ENCODE results near the gene SLC46A2. TPM values are rescaled to one million over a fixed set of nuclear protein-coding genes. Genes with fewer than 3 reads are reported as not detected.

Gene SLC46A2
- total and polyA plus RNA-seq, 2 experiments from 2014 or later: 0.11 TPM; not detected in 1

GRCh38 chr9:112850840-112851239 lies 39.8 kb downstream of the SLC46A2 start:
- DNase-seq (ENCODE audit: low spot score) (no peak), ATAC-seq (no peak)
- H3K79me2 ChIP-seq (replicated peaks; ENCODE audit: insufficient read depth): no peaks in the 10 kb centered on the region
- H3F3A ChIP-seq (replicated peaks; ENCODE audit: low read depth): no peaks in the 10 kb centered on the region
- Mint-ChIP-seq H3K4me3 (no peak overlapping the region), H3K27ac (no peak overlapping the region), H3K9me3 (no peaks in the 10 kb centered on the region), H3K27me3 (ENCODE audit: insufficient read depth, low read depth, poor library complexity) (peaks cover under 1% of the 10 kb centered on the region), H3K36me3 (ENCODE audit: low read depth) (peaks cover 2% of the 10 kb centered on the region; the same call in 1 of the 3 replicates), H3K4me1 (peaks cover 36% of the 10 kb centered on the region)
- H3K27ac ChIP-seq (ENCODE audit: low read depth): no peak overlapping the region
- peaks cover 25% of the 10 kb centered on the region for H3K4me1 ChIP-seq (ENCODE audit: insufficient read depth)
- H3K4me2 ChIP-seq: no peak overlapping the region
- H3K36me3 ChIP-seq (ENCODE audit: insufficient read depth): no peaks in the 10 kb centered on the region
- no peak overlapping the region for H2AFZ ChIP-seq
- H3K27me3 ChIP-seq (ENCODE audit: insufficient read depth): no peaks in the 10 kb centered on the region
- H4K20me1 ChIP-seq (replicated peaks; ENCODE audit: insufficient read depth): no peaks in the 10 kb centered on the region; the same call in 1 of the 2 replicates
- no peak overlapping the region for H3K4me3 ChIP-seq
- H3K9me2 ChIP-seq (ENCODE audit: insufficient read depth): no peaks in the 10 kb centered on the region
- no peak for TF ChIP-seq REST (IDR thresholded peaks at IDR 0.05; ENCODE audit: unreplicated experiment)
- TF ChIP-seq NANOG (IDR thresholded peaks at IDR 0.05; ENCODE audit: borderline replicate concordance): no peak
- TF ChIP-seq POLR2AphosphoS5 (IDR thresholded peaks at IDR 0.05; ENCODE audit: low read depth): no peak
- TF ChIP-seq JUNB (IDR thresholded peaks at IDR 0.05; ENCODE audit: unreplicated experiment): no peak
- no peak for TF ChIP-seq ZNF114 (CRISPR knock-in tag; IDR thresholded peaks at IDR 0.05)
- no peak for TF ChIP-seq ZNF331 (CRISPR knock-in tag; IDR thresholded peaks at IDR 0.05; ENCODE audit: low read depth)
- no peak for TF ChIP-seq EZH2phosphoT487 (IDR thresholded peaks at IDR 0.05; ENCODE audit: unreplicated experiment)

- no peaks in the 10 kb centered on the region for H3K27me3 ChIP-seq (ENCODE audit: insufficient read depth)
- peaks cover 2% of the 10 kb centered on the region; the same call in 1 of the 3 replicates for H3K36me3 Mint-ChIP-seq (ENCODE audit: low read depth)
- H3K79me2 ChIP-seq (replicated peaks; ENCODE audit: insufficient read depth): no peaks in the 10 kb centered on the region
- H4K20me1 ChIP-seq (replicated peaks; ENCODE audit: insufficient read depth): no peaks in the 10 kb centered on the region; the same call in 1 of the 2 replicates
- H3K36me3 ChIP-seq (ENCODE audit: insufficient read depth): no peaks in the 10 kb centered on the region
- H3F3A ChIP-seq (replicated peaks; ENCODE audit: low read depth): no peaks in the 10 kb centered on the region
- TF ChIP-seq CREB1 (CRISPR knock-in tag; IDR thresholded peaks at IDR 0.05; ENCODE audit: low read depth) (no peak), POLR2AphosphoS5 (IDR thresholded peaks at IDR 0.05; ENCODE audit: low read depth) (no peak), STAT1 (IDR thresholded peaks at IDR 0.05; ENCODE audit: unreplicated experiment) (no peak), ZNF114 (CRISPR knock-in tag; IDR thresholded peaks at IDR 0.05) (no peak), EZH2 (IDR thresholded peaks at IDR 0.05; ENCODE audit: low read depth, unreplicated experiment) (no peak), JUNB (IDR thresholded peaks at IDR 0.05; ENCODE audit: unreplicated experiment) (no peak)
- H3K27ac Mint-ChIP-seq: no peak overlapping the region
- H3K27me3 Mint-ChIP-seq (ENCODE audit: insufficient read depth, low read depth, poor library complexity): no peaks in the 10 kb centered on the region
- no peaks in the 10 kb centered on the region for H3K9me2 ChIP-seq (ENCODE audit: insufficient read depth)
- H2AFZ ChIP-seq: no peak overlapping the region
- DNase-seq (ENCODE audit: low spot score) (no peak), ATAC-seq (no peak)
- no peak overlapping the region for H3K4me2 ChIP-seq
- H3K27ac ChIP-seq (ENCODE audit: low read depth): no peak overlapping the region
- no peak overlapping the region for H3K4me3 Mint-ChIP-seq
- no peaks in the 10 kb centered on the region for H3K9me3 Mint-ChIP-seq
- no peak overlapping the region for H3K4me3 ChIP-seq
- H3K4me1 ChIP-seq (ENCODE audit: insufficient read depth): peaks cover 35% of the 10 kb centered on the region
- H3K4me1 Mint-ChIP-seq: peaks cover 48% of the 10 kb centered on the region
Observed at GRCh38 chr9:112849363-112849922, 41.2 kb downstream of the SLC46A2 start.
